Measurements from ENCODE around the gene TMEM238.

Gene TMEM238

DNA sequence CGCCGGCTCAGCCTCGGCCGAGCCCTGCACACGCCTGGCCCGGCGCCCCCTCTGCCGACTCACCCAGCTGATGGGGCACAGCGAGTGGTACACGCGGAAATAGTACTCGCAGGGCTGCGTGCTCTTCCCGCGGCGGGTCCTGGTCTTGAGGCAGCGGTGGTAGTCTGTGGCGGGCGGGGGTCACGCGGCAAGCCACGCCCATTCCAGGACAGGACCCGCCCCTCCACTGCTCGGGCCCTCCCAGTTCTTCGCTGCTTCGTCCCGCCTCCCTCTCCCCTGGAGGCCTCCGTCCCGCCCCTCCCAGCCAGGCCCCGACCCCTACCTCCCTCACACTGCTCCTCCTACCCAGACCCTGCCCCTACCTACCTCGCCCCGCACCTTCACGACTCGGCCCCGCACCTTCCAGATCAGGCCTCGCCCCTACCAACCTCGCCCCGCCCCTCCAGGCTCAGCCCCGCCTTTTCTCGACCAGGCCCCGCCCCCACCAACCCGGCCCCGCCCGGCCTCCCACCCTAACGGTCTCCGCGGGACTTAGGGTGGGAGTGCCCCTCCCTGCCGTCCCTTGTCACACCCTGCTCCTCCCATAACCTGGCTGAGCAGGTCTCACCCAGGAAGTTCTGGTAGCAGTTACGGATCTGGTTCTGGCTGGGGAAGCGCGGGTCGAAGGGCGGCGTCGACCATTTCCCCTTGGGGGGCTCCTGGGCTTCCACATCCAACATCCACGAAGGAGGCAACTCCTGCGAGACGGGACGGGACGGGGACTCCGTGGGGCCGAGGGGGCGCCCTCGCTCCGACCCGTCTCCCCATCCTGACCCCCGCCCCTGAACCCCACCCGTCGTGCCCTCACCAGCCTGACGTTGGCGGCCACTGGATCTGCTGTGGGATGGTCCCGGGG is 30.0 kb downstream of the TMEM238 start:
- TF ChIP-seq, protein P1, sequence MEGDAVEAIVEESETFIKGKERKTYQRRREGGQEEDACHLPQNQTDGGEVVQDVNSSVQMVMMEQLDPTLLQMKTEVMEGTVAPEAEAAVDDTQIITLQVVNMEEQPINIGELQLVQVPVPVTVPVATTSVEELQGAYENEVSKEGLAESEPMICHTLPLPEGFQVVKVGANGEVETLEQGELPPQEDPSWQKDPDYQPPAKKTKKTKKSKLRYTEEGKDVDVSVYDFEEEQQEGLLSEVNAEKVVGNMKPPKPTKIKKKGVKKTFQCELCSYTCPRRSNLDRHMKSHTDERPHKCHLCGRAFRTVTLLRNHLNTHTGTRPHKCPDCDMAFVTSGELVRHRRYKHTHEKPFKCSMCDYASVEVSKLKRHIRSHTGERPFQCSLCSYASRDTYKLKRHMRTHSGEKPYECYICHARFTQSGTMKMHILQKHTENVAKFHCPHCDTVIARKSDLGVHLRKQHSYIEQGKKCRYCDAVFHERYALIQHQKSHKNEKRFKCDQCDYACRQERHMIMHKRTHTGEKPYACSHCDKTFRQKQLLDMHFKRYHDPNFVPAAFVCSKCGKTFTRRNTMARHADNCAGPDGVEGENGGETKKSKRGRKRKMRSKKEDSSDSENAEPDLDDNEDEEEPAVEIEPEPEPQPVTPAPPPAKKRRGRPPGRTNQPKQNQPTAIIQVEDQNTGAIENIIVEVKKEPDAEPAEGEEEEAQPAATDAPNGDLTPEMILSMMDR (IDR thresholded peaks at IDR 0.05; ENCODE audit: insufficient read depth, low read length, poor library complexity, severe bottlenecking), result no peak
- TF ChIP-seq EZH2phosphoT487 (conservative IDR thresholded peaks at IDR 0.05; ENCODE audit: low read length), result no peak
- peak overlapping the region; percentile 7 for H3K4me3 ChIP-seq (ENCODE audit: insufficient read depth, low read length, poor library complexity, severe bottlenecking)
- no peak overlapping the region for H3K27ac ChIP-seq (ENCODE audit: low read depth, low read length)
- no peaks in the 10 kb centered on the region for H3K9me2 ChIP-seq (replicated peaks; ENCODE audit: insufficient read depth, low read length)
- H3K4me2 ChIP-seq (ENCODE audit: low read depth, low read length, poor library complexity, severe bottlenecking), result peak overlapping the region; percentile 39
- no peak overlapping the region for H2AFZ ChIP-seq (ENCODE audit: low read depth, low read length, severe bottlenecking)
- no peaks in the 10 kb centered on the region for H3F3A ChIP-seq (ENCODE audit: insufficient read depth)
- H4K20me1 ChIP-seq (ENCODE audit: low read depth, low read length), result no peaks in the 10 kb centered on the region
- no peaks in the 10 kb centered on the region for H3K36me3 ChIP-seq (ENCODE audit: low read length)
- H3K9ac ChIP-seq (ENCODE audit: low read length), result 0 out of 2 replicates have a peak overlapping the region, but pooled peaks have one; percentile 4
- no peaks in the 10 kb centered on the region for H3K9me3 ChIP-seq (ENCODE audit: insufficient read depth, low read length)
- no peaks in the 10 kb centered on the region for H3K27me3 ChIP-seq (ENCODE audit: low read length)
- H3K79me2 ChIP-seq (ENCODE audit: insufficient read depth, low read length), result no peaks in the 10 kb centered on the region

- Histone ChIP-seq H3K4me3 (ENCODE audit: insufficient read depth, low read length, poor library complexity, severe bottlenecking) (peak overlapping the region; percentile 7), H3K9me2 (replicated peaks; ENCODE audit: insufficient read depth, low read length) (no peaks in the 10 kb centered on the region), H3K79me2 (ENCODE audit: insufficient read depth, low read length) (no peaks in the 10 kb centered on the region), H3K9ac (ENCODE audit: low read length) (0 out of 2 replicates have a peak overlapping the region, but pooled peaks have one; percentile 4), H3K4me2 (ENCODE audit: low read depth, low read length, poor library complexity, severe bottlenecking) (peak overlapping the region; percentile 39), H3F3A (ENCODE audit: insufficient read depth) (no peaks in the 10 kb centered on the region), H2AFZ (ENCODE audit: low read depth, low read length, severe bottlenecking) (no peak overlapping the region), H4K20me1 (ENCODE audit: low read depth, low read length) (no peaks in the 10 kb centered on the region), H3K27ac (ENCODE audit: low read depth, low read length) (no peak overlapping the region), H3K9me3 (ENCODE audit: insufficient read depth, low read length) (no peaks in the 10 kb centered on the region), H3K27me3 (ENCODE audit: low read length) (no peaks in the 10 kb centered on the region), H3K36me3 (ENCODE audit: low read length) (no peaks in the 10 kb centered on the region)
- TF ChIP-seq, protein P1 (IDR thresholded peaks at IDR 0.05; ENCODE audit: insufficient read depth, low read length, poor library complexity, severe bottlenecking), result no peak
- no peak for TF ChIP-seq EZH2phosphoT487 (conservative IDR thresholded peaks at IDR 0.05; ENCODE audit: low read length)
Measured at GRCh38 chr19:55353356-55353802, 30.7 kb downstream of the TMEM238 start.

- Histone ChIP-seq H3K4me2 (ENCODE audit: low read depth, low read length, poor library complexity, severe bottlenecking) (no peak overlapping the region), H3K4me3 (ENCODE audit: insufficient read depth, low read length, poor library complexity, severe bottlenecking) (no peak overlapping the region), H3K36me3 (ENCODE audit: low read length) (no peaks in the 10 kb centered on the region), H3K9me3 (ENCODE audit: insufficient read depth, low read length) (no peaks in the 10 kb centered on the region), H4K20me1 (ENCODE audit: low read depth, low read length) (no peaks in the 10 kb centered on the region), H3K79me2 (ENCODE audit: insufficient read depth, low read length) (no peaks in the 10 kb centered on the region), H3F3A (ENCODE audit: insufficient read depth) (no peaks in the 10 kb centered on the region), H3K27ac (ENCODE audit: low read depth, low read length) (no peak overlapping the region), H3K27me3 (ENCODE audit: low read length) (no peaks in the 10 kb centered on the region), H2AFZ (ENCODE audit: low read depth, low read length, severe bottlenecking) (no peak overlapping the region), H3K9ac (ENCODE audit: low read length) (no peak overlapping the region), H3K9me2 (replicated peaks; ENCODE audit: insufficient read depth, low read length) (no peaks in the 10 kb centered on the region)
- TF ChIP-seq, protein P1 (IDR thresholded peaks at IDR 0.05; ENCODE audit: insufficient read depth, low read length, poor library complexity, severe bottlenecking), result no peak
- no peak for TF ChIP-seq EZH2phosphoT487 (conservative IDR thresholded peaks at IDR 0.05; ENCODE audit: low read length)
Measured at GRCh38 chr19:55352549-55353145, 31.4 kb downstream of the TMEM238 start.

All from SU-DHL-6 (cell line).